Heart left ventricle (tissue), 13 donors: ENCODE data around the gene NUDCD3.

ENCODE experiments used
- POLR2A ChIP-seq, 2 donors: fragments of 450-650 bp; IDR thresholded peaks; one replicate each; pipeline ENCODE4 v1.6.1; 2017; ENCODE audit warnings: antibody characterized with exemption in 2 of 2, mild to moderate bottlenecking in 2 of 2, moderate library complexity in 2 of 2
- TF ChIP-seq, protein P1 (sequence below), 12 donors: fragments of 200-600 bp; sonication (generic) in 4 of 12; IDR thresholded peaks; one replicate each; pipeline versions ENCODE4 v1.5.0 to v1.8.0; 2018 to 2022; ENCODE audit warnings: antibody characterized with exemption in 12 of 12, mild to moderate bottlenecking in 5 of 12
- donor health status: ischemic (EF 13 %, LVEDD 7.1; RV severe dilation, severe dysfunction).
- donor health status: DM: no; HTN: yes; CAD: no.
- donor health status: DM: no; HTN: no; CAD: no.
- donor health status: ischemic (EF 25% LVEDD 6.9; RV normal size, moderate dysfunction).
- donor health status: ischemic (EF 25% LVEDD 5.7; RV mildly dilated, moderate dysfunction).
- donor health status: ischemic (EF 35%, LVEDD 5.7; RV mildly dilated, moderate dysfunction).
- donor health status: nonischemic (EF 11% LVEDD 7.7; RV severe dilation, severe dysfunction).
- donor health status: DM: yes; HTN: yes; CAD: no.
- donor health status: PGD.
- donor health status: ischemic (EF 29% LVEDD 5.4; RV normal size, mild dysfunction).
- donor health status: nonischemic (EF 23%, LVEDD 6.1; RV moderate dilation, normal function).

DNA sequence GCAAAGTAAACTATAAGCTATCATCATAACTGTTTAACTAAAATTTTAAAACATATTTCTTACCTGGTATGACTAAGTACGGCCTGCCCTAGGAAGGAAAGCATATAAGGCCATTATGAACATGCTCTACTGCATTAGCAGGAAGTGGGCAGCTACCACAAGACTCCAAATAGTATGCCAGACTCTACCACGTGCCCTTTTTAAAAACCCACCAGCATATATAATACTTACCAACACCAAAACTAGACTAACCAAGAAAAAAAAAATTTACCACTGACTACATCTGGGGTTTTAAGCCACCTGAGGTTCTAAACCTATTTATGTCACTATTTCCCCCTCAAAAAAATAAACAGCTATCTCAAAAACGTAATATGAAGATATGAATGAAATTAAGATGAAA is 30.1 kb downstream of the NUDCD3 start:
- TF ChIP-seq, protein P1, sequence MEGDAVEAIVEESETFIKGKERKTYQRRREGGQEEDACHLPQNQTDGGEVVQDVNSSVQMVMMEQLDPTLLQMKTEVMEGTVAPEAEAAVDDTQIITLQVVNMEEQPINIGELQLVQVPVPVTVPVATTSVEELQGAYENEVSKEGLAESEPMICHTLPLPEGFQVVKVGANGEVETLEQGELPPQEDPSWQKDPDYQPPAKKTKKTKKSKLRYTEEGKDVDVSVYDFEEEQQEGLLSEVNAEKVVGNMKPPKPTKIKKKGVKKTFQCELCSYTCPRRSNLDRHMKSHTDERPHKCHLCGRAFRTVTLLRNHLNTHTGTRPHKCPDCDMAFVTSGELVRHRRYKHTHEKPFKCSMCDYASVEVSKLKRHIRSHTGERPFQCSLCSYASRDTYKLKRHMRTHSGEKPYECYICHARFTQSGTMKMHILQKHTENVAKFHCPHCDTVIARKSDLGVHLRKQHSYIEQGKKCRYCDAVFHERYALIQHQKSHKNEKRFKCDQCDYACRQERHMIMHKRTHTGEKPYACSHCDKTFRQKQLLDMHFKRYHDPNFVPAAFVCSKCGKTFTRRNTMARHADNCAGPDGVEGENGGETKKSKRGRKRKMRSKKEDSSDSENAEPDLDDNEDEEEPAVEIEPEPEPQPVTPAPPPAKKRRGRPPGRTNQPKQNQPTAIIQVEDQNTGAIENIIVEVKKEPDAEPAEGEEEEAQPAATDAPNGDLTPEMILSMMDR (IDR thresholded peaks at IDR 0.05): no peak
- TF ChIP-seq POLR2A (IDR thresholded peaks at IDR 0.05): no peak
